Measurements from ENCODE around the gene STX8. TPM values are rescaled to one million over a fixed set of nuclear protein-coding genes. Genes with fewer than 3 reads are reported as not detected.

Gene STX8
- total RNA-seq, 2 donors from 2014 or later: 46.6 to 72.4 TPM

GRCh38 chr17:9306086-9306485 lies 269.5 kb downstream of the STX8 start:
- intact Hi-C loops (cut with DNase I): no loop called here
- TF ChIP-seq CTCF (IDR thresholded peaks at IDR 0.05) (no peak), POLR2AphosphoS5 (IDR thresholded peaks at IDR 0.05) (no peak), POLR2A (IDR thresholded peaks at IDR 0.05) (no peak)
- DNase-seq (ENCODE audit: low spot score): no peak
- Histone ChIP-seq H3K9me3 (no peaks in the 10 kb centered on the region), H3K27ac (no peak overlapping the region), H3K27me3 (replicated peaks; ENCODE audit: insufficient read depth) (no peaks in the 10 kb centered on the region), H3K36me3 (no peaks in the 10 kb centered on the region), H3K4me1 (replicated peaks) (no peaks in the 10 kb centered on the region), H3K4me3 (no peak overlapping the region)
- 92% methylated on average over 6 of the region's 6 CpGs for WGBS

- no peak for TF ChIP-seq CTCF (IDR thresholded peaks at IDR 0.05)
- no peak for TF ChIP-seq POLR2AphosphoS5 (IDR thresholded peaks at IDR 0.05)
- no peak for TF ChIP-seq POLR2A (IDR thresholded peaks at IDR 0.05)
- H3K27me3 ChIP-seq (replicated peaks; ENCODE audit: insufficient read depth): no peaks in the 10 kb centered on the region
- intact Hi-C loops (cut with DNase I): no loop called here
- no peaks in the 10 kb centered on the region for H3K4me1 ChIP-seq (replicated peaks)
- no peaks in the 10 kb centered on the region for H3K9me3 ChIP-seq
- H3K36me3 ChIP-seq: no peaks in the 10 kb centered on the region
- H3K4me3 ChIP-seq: no peak overlapping the region
- DNase-seq (ENCODE audit: low spot score): no peak
- WGBS: 76% methylated on average over 7 of the region's 7 CpGs
- H3K27ac ChIP-seq: no peak overlapping the region
Observed at GRCh38 chr17:9299695-9300094, 275.9 kb downstream of the STX8 start.

- 64% methylated on average over 5 of the region's 5 CpGs for WGBS
- TF ChIP-seq POLR2AphosphoS5 (IDR thresholded peaks at IDR 0.05) (no peak), POLR2A (IDR thresholded peaks at IDR 0.05) (no peak), CTCF (IDR thresholded peaks at IDR 0.05) (no peak)
- intact Hi-C loops (cut with DNase I): no loop called here
- Histone ChIP-seq H3K4me3 (no peak overlapping the region), H3K27me3 (replicated peaks; ENCODE audit: insufficient read depth) (no peaks in the 10 kb centered on the region), H3K36me3 (no peaks in the 10 kb centered on the region), H3K4me1 (replicated peaks) (no peaks in the 10 kb centered on the region), H3K9me3 (no peaks in the 10 kb centered on the region), H3K27ac (no peak overlapping the region)
- no peak for DNase-seq (ENCODE audit: low spot score)
Observed at GRCh38 chr17:9298776-9299295, 276.8 kb downstream of the STX8 start.

GRCh38 chr17:9298135-9298534 lies 277.5 kb downstream of the STX8 start:
- H3K4me3 ChIP-seq: no peak overlapping the region
- no peaks in the 10 kb centered on the region for H3K36me3 ChIP-seq
- no peaks in the 10 kb centered on the region for H3K9me3 ChIP-seq
- H3K4me1 ChIP-seq (replicated peaks): no peaks in the 10 kb centered on the region
- no peak for DNase-seq (ENCODE audit: low spot score)
- intact Hi-C loops (cut with DNase I): no loop called here
- H3K27me3 ChIP-seq (replicated peaks; ENCODE audit: insufficient read depth): no peaks in the 10 kb centered on the region
- no peak for TF ChIP-seq POLR2AphosphoS5 (IDR thresholded peaks at IDR 0.05)
- WGBS: 88% methylated on average over 5 of the region's 5 CpGs
- no peak overlapping the region for H3K27ac ChIP-seq

- intact Hi-C loops (cut with DNase I): loop anchor here (5.0 kb wide), 1 partner anchor 52 kb away; no protein-coding TSS in a partner anchor
- Histone ChIP-seq H3K36me3 (no peaks in the 10 kb centered on the region), H3K27ac (no peak overlapping the region), H3K9me3 (no peaks in the 10 kb centered on the region), H3K4me1 (replicated peaks) (no peaks in the 10 kb centered on the region), H3K4me3 (no peak overlapping the region), H3K27me3 (replicated peaks; ENCODE audit: insufficient read depth) (no peaks in the 10 kb centered on the region)
- DNase-seq (ENCODE audit: low spot score): no peak
- 94% methylated on average over 4 of the region's 4 CpGs for WGBS
- TF ChIP-seq CTCF (IDR thresholded peaks at IDR 0.05) (no peak), POLR2A (IDR thresholded peaks at IDR 0.05) (no peak), POLR2AphosphoS5 (IDR thresholded peaks at IDR 0.05) (no peak)
Observed at GRCh38 chr17:9294661-9295210, 280.9 kb downstream of the STX8 start.

Data from prostate gland (tissue), 2 donors.